SH-SY5Y (cell line): ENCODE data around the gene OR1M1.

Source experiments
- GATA2 ChIP-seq: IDR thresholded peaks from 2 replicates; pipeline ENCODE4 v1.6.1; 2011; ENCODE audit warnings: mild to moderate bottlenecking, low read depth, low read length
- GATA3 ChIP-seq: IDR thresholded peaks from 2 replicates; pipeline ENCODE4 v1.6.1; 2011; ENCODE audit warnings: low read depth, mild to moderate bottlenecking, low read length, moderate library complexity

DNA sequence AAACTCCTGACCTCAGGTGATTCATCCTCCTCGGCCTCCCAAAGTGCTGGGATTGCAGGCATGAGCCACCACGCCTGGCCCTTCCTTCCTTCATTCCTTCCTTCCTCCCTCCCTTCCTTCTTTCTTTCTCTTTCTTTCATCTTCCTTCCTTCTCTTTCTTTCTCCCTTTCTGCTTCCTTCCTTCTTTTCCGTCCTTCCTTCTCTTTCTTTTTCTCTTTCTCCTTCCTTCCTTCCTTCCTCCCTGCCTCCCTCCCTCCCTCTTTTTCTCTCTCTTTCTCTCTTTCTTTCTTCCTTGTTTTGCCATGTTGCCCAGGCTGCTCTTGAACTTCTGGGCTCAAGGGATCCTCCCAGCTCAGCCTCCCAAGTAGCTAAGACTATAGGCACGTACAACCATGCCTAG, 40.2 kb upstream of the OR1M1 start:
- no peak for TF ChIP-seq GATA2
- no peak for TF ChIP-seq GATA3
